Mesendoderm (in vitro differentiated cells): Measurements from ENCODE around the gene ZNF618.
A peak's percentile ranks its signal among the peaks of the same experiment; 100 is the strongest.

ENCODE experiments used
- DNase-seq: peaks from one replicate; pipeline ENCODE4 v3.0.0; 2013
- H2AK5ac ChIP-seq: 2 replicates; pipeline ENCODE4 v1.6.1; 2013; ENCODE audit warnings: low read length, inconsistent platforms
- H2BK120ac ChIP-seq: 2 replicates; pipeline ENCODE4 v1.6.1; 2013; ENCODE audit warnings: low read depth, mild to moderate bottlenecking, low read length, moderate library complexity, mixed read lengths
- H2BK15ac ChIP-seq: replicated peaks from 2 replicates; pipeline ENCODE4 v1.6.1; 2013; ENCODE audit warnings: low read depth, mild to moderate bottlenecking, moderate library complexity
- H2BK5ac ChIP-seq: 2 replicates; pipeline ENCODE4 v1.6.1; 2013; ENCODE audit warnings: low read length, inconsistent platforms
- H3K18ac ChIP-seq: 2 replicates; pipeline ENCODE4 v1.6.1; 2013; ENCODE audit warnings: mild to moderate bottlenecking, low read length, mixed read lengths
- H3K23ac ChIP-seq: one replicate; pipeline ENCODE4 v1.6.1; 2013; ENCODE audit warnings: low read length
- H3K27ac ChIP-seq: 2 replicates; pipeline ENCODE4 v1.5.1; 2013; ENCODE audit warnings: low read depth, mild to moderate bottlenecking, inconsistent platforms, low read length, moderate library complexity
- H3K27me3 ChIP-seq: 2 replicates; pipeline ENCODE4 v1.6.1; 2013; ENCODE audit warnings: low read length, control low read depth, mild to moderate bottlenecking, inconsistent platforms; ENCODE audit not compliant: insufficient read depth, poor library complexity
- H3K36me3 ChIP-seq: 2 replicates; pipeline ENCODE4 v1.6.1; 2013; ENCODE audit warnings: low read length, inconsistent platforms; ENCODE audit not compliant: control insufficient read depth, insufficient read depth
- H3K4ac ChIP-seq: one replicate; pipeline ENCODE4 v1.6.1; 2013; ENCODE audit warnings: low read depth, mild to moderate bottlenecking, low read length, moderate library complexity
- H3K4me1 ChIP-seq: 2 replicates; pipeline ENCODE4 v1.6.1; 2013; ENCODE audit warnings: low read depth, low read length, inconsistent platforms; ENCODE audit not compliant: control insufficient read depth
- H3K4me2 ChIP-seq: 2 replicates; pipeline ENCODE4 v1.6.1; 2013; ENCODE audit warnings: low read length
- H3K4me3 ChIP-seq: 2 replicates; pipeline ENCODE4 v1.5.1; 2013; ENCODE audit warnings: mild to moderate bottlenecking, low read length
- H3K56ac ChIP-seq: one replicate; pipeline ENCODE4 v1.6.1; 2013; ENCODE audit warnings: low read length
- H3K79me1 ChIP-seq: 2 replicates; pipeline ENCODE4 v1.6.1; 2013; ENCODE audit warnings: low read length, inconsistent platforms
- H3K79me2 ChIP-seq: 2 replicates; pipeline ENCODE4 v1.6.1; 2013; ENCODE audit warnings: mild to moderate bottlenecking, low read length; ENCODE audit not compliant: control insufficient read depth, insufficient read depth
- H3K9ac ChIP-seq: 2 replicates; pipeline ENCODE4 v1.6.1; 2013; ENCODE audit warnings: low read length, inconsistent platforms
- H4K5ac ChIP-seq: one replicate; pipeline ENCODE4 v1.6.1; 2013; ENCODE audit warnings: low read length
- H4K8ac ChIP-seq: one replicate; pipeline ENCODE4 v1.6.1; 2013; ENCODE audit warnings: low read depth, mild to moderate bottlenecking, control low read depth, low read length, moderate library complexity
- WGBS: extraction: QIAGEN DNeasy Blood & Tissue Kit; methylation state at CpG from one replicate; pipeline ENCODE4 v1.1.7; 2013; ENCODE audit warnings: low lambda C conversion rate, missing lambda C conversion rate; ENCODE audit not compliant: insufficient coverage; ENCODE audit errors: extremely low coverage; 5-methylcytosine and 5-hydroxymethylcytosine counted together

Gene ZNF618

GRCh38 chr9:113851359-113851758 is 24.8 kb upstream of the ZNF618 start:
- Histone ChIP-seq H2BK15ac (no peak overlapping the region), H3K4ac (no peak overlapping the region), H3K18ac (no peak overlapping the region), H3K56ac (no peak overlapping the region), H3K23ac (no peak overlapping the region), H3K36me3 (no peaks in the 10 kb centered on the region), H3K27ac (no peak overlapping the region), H2AK5ac (no peak overlapping the region), H3K27me3 (no peaks in the 10 kb centered on the region), H4K5ac (no peak overlapping the region), H3K79me2 (no peaks in the 10 kb centered on the region), H2BK5ac (no peak overlapping the region), H3K4me3 (no peak overlapping the region), H3K4me1 (no peaks in the 10 kb centered on the region), H4K8ac (no peak overlapping the region), H3K79me1 (no peaks in the 10 kb centered on the region), H2BK120ac (no peak overlapping the region), H3K9ac (no peak overlapping the region), H3K4me2 (no peak overlapping the region)
- no CpG with 5 or more reads among the region's 25 CpGs for WGBS
- no peak for DNase-seq

GRCh38 chr9:113851873-113852272 is 24.2 kb upstream of the ZNF618 start:
- H3K23ac ChIP-seq, result no peak overlapping the region
- H2BK120ac ChIP-seq, result no peak overlapping the region
- no peak for DNase-seq
- no peak overlapping the region for H2BK5ac ChIP-seq
- H3K18ac ChIP-seq, result no peak overlapping the region
- no peaks in the 10 kb centered on the region for H3K79me2 ChIP-seq
- H3K27ac ChIP-seq, result no peak overlapping the region
- H3K9ac ChIP-seq, result no peak overlapping the region
- no peak overlapping the region for H2BK15ac ChIP-seq
- H3K4me2 ChIP-seq, result no peak overlapping the region
- no CpG with 5 or more reads among the region's 1 CpG for WGBS
- H2AK5ac ChIP-seq, result no peak overlapping the region
- no peak overlapping the region for H3K56ac ChIP-seq
- no peak overlapping the region for H4K5ac ChIP-seq
- no peak overlapping the region for H3K4ac ChIP-seq
- no peaks in the 10 kb centered on the region for H3K79me1 ChIP-seq
- H3K4me1 ChIP-seq, result no peaks in the 10 kb centered on the region
- no peaks in the 10 kb centered on the region for H3K36me3 ChIP-seq
- no peak overlapping the region for H3K4me3 ChIP-seq
- no peak overlapping the region for H4K8ac ChIP-seq
- H3K27me3 ChIP-seq, result no peaks in the 10 kb centered on the region

- H3K27ac ChIP-seq, result no peak overlapping the region
- H3K4me3 ChIP-seq, result no peak overlapping the region
- no peak overlapping the region for H3K9ac ChIP-seq
- no peak overlapping the region for H2BK5ac ChIP-seq
- H3K4ac ChIP-seq, result no peak overlapping the region
- no peaks in the 10 kb centered on the region for H3K79me1 ChIP-seq
- DNase-seq, result peak; percentile 72
- no peaks in the 10 kb centered on the region for H3K36me3 ChIP-seq
- H2BK120ac ChIP-seq, result no peak overlapping the region
- no peak overlapping the region for H3K56ac ChIP-seq
- H4K5ac ChIP-seq, result no peak overlapping the region
- no peak overlapping the region for H3K23ac ChIP-seq
- no peaks in the 10 kb centered on the region for H3K79me2 ChIP-seq
- no peak overlapping the region for H4K8ac ChIP-seq
- H3K18ac ChIP-seq, result no peak overlapping the region
- H3K27me3 ChIP-seq, result no peaks in the 10 kb centered on the region
- H3K4me1 ChIP-seq, result no peaks in the 10 kb centered on the region
- H2AK5ac ChIP-seq, result no peak overlapping the region
- no CpG with 5 or more reads among the region's 2 CpGs for WGBS
- H3K4me2 ChIP-seq, result no peak overlapping the region
- H2BK15ac ChIP-seq, result no peak overlapping the region
Observed at GRCh38 chr9:113853333-113853732, 22.8 kb upstream of the ZNF618 start.

DNA sequence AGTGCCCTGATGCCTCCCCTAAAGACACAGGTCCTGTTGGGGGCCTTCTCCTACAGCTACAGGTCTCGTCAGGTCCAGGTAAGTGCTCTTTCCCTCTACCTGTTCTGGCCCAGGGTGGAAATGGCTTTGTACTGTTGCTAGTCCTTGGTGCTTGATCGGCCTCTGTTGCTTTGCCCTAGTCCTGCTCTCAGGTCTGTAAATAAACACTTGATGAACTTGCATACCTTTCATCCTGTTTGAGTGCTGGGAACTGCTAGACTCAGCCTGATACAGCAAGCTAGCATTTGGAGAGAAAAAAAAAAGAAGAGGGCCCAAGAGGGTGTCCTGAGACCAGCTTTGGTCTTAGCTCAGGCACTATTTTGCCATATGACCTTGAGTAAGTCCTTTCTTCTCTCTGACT is 21.8 kb upstream of the ZNF618 start:
- Histone ChIP-seq H4K5ac (no peak overlapping the region), H3K23ac (no peak overlapping the region), H3K4me3 (no peak overlapping the region), H3K27me3 (no peaks in the 10 kb centered on the region), H3K4me1 (no peaks in the 10 kb centered on the region), H4K8ac (no peak overlapping the region), H3K4ac (no peak overlapping the region), H3K9ac (no peak overlapping the region), H2BK5ac (no peak overlapping the region), H3K79me2 (no peaks in the 10 kb centered on the region), H2BK15ac (no peak overlapping the region), H2BK120ac (no peak overlapping the region), H3K79me1 (no peaks in the 10 kb centered on the region), H3K27ac (no peak overlapping the region), H3K56ac (no peak overlapping the region), H3K4me2 (no peak overlapping the region), H3K36me3 (no peaks in the 10 kb centered on the region), H3K18ac (no peak overlapping the region), H2AK5ac (no peak overlapping the region)
- WGBS, result no CpG with 5 or more reads among the region's 2 CpGs
- peak; percentile 7 for DNase-seq

DNA sequence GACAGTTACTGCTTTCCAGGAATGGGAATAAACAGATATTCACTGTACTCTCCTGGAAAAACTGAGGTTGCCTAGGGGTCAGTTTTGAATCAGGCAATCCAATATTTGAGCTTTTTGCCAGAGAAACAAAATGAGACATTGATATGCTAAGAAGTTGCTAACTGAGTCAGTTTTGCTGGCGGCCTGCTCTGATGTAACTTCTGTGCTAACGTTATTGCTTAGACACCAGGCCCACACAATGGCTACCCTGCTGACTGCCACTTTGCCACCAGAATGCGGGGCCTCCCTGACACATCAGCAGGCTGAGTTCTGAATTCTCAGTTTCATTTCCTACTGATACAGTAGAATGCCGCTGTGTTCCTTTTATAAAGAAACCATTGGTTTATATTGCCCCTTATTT is 18.2 kb upstream of the ZNF618 start:
- Histone ChIP-seq H4K8ac (no peak overlapping the region), H4K5ac (no peak overlapping the region), H3K27me3 (no peaks in the 10 kb centered on the region), H3K18ac (no peak overlapping the region), H3K27ac (no peak overlapping the region), H3K4me3 (no peak overlapping the region), H2BK15ac (no peak overlapping the region), H3K4me2 (no peak overlapping the region), H2BK120ac (no peak overlapping the region), H3K56ac (peak overlapping the region; percentile 11), H3K9ac (no peak overlapping the region), H2AK5ac (no peak overlapping the region), H3K4ac (no peak overlapping the region), H3K79me2 (no peaks in the 10 kb centered on the region), H3K79me1 (no peaks in the 10 kb centered on the region), H2BK5ac (no peak overlapping the region), H3K23ac (no peak overlapping the region), H3K4me1 (no peaks in the 10 kb centered on the region), H3K36me3 (no peaks in the 10 kb centered on the region)
- no CpG with 5 or more reads among the region's 4 CpGs for WGBS
- DNase-seq, result peak; percentile 14

GRCh38 chr9:113858282-113858681 is 17.8 kb upstream of the ZNF618 start:
- H2AK5ac ChIP-seq, result no peak overlapping the region
- no peaks in the 10 kb centered on the region for H3K27me3 ChIP-seq
- no peak overlapping the region for H2BK120ac ChIP-seq
- no peak overlapping the region for H4K5ac ChIP-seq
- no peak overlapping the region for H2BK15ac ChIP-seq
- H3K56ac ChIP-seq, result no peak overlapping the region
- no peak overlapping the region for H3K27ac ChIP-seq
- H3K4me2 ChIP-seq, result no peak overlapping the region
- H3K4ac ChIP-seq, result no peak overlapping the region
- H4K8ac ChIP-seq, result no peak overlapping the region
- no peaks in the 10 kb centered on the region for H3K36me3 ChIP-seq
- no peaks in the 10 kb centered on the region for H3K79me2 ChIP-seq
- no peaks in the 10 kb centered on the region for H3K4me1 ChIP-seq
- WGBS, result 100% methylated on average over 1 of the region's 1 CpG
- H3K18ac ChIP-seq, result no peak overlapping the region
- H3K9ac ChIP-seq, result no peak overlapping the region
- no peaks in the 10 kb centered on the region for H3K79me1 ChIP-seq
- DNase-seq, result no peak
- no peak overlapping the region for H2BK5ac ChIP-seq
- H3K4me3 ChIP-seq, result no peak overlapping the region
- H3K23ac ChIP-seq, result no peak overlapping the region
